Measurements from ENCODE around the gene BANK1. TPM values are rescaled to one million over a fixed set of nuclear protein-coding genes. Genes with fewer than 3 reads are reported as not detected.
A peak's percentile ranks its signal among the peaks of the same experiment; 100 is the strongest.

Gene BANK1
- total RNA-seq, 1 experiment from 2014 or later, result not detected

DNA sequence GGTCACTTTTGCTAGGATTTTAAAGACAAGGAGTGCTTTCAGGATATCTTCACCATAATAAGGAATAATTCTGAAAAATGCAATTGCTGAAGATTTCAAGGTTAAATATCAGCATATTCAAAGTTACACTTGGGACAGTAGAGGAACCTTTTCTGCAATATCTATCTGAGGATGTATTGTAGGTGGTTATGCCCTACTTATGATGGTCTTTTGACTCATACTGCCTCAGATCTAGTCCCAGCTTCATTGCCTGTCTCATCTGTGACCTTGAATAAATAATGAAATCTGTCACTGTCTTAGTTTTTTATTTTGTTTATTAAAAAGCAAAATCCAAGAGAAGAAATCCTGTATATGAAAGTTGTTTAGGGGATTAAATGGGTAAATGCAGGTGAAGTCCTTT is 2.9 kb downstream of the BANK1 start:
- ChIA-PET POLR2A (no interaction called here), CTCF (interaction anchor here (0.6 to 0.7 kb wide), 2 partner anchors 609 to 1961 kb away, joined by 3 read pairs; no protein-coding TSS in a partner anchor)
- Mint-ChIP-seq H3K27ac (ENCODE audit: low read depth, unreplicated experiment) (no peak overlapping the region), H3K9me3 (ENCODE audit: unreplicated experiment) (peaks cover 13% of the 10 kb centered on the region), H3K4me1 (ENCODE audit: insufficient read depth, unreplicated experiment) (peaks cover 6% of the 10 kb centered on the region), H3K27me3 (ENCODE audit: insufficient read depth, unreplicated experiment) (no peaks in the 10 kb centered on the region), H3K36me3 (ENCODE audit: insufficient read depth, unreplicated experiment) (no peaks in the 10 kb centered on the region), H3K4me3 (ENCODE audit: unreplicated experiment) (no peak overlapping the region)
- no peak for DNase-seq (ENCODE audit: unreplicated experiment)
- TF ChIP-seq, protein P1, sequence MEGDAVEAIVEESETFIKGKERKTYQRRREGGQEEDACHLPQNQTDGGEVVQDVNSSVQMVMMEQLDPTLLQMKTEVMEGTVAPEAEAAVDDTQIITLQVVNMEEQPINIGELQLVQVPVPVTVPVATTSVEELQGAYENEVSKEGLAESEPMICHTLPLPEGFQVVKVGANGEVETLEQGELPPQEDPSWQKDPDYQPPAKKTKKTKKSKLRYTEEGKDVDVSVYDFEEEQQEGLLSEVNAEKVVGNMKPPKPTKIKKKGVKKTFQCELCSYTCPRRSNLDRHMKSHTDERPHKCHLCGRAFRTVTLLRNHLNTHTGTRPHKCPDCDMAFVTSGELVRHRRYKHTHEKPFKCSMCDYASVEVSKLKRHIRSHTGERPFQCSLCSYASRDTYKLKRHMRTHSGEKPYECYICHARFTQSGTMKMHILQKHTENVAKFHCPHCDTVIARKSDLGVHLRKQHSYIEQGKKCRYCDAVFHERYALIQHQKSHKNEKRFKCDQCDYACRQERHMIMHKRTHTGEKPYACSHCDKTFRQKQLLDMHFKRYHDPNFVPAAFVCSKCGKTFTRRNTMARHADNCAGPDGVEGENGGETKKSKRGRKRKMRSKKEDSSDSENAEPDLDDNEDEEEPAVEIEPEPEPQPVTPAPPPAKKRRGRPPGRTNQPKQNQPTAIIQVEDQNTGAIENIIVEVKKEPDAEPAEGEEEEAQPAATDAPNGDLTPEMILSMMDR (IDR thresholded peaks at IDR 0.05; ENCODE audit: unreplicated experiment), result no peak
- BruUV-seq (replicated peaks), result no TSS peak
- intact Hi-C loops (cut with micrococcal nuclease), result no loop called here

DNA sequence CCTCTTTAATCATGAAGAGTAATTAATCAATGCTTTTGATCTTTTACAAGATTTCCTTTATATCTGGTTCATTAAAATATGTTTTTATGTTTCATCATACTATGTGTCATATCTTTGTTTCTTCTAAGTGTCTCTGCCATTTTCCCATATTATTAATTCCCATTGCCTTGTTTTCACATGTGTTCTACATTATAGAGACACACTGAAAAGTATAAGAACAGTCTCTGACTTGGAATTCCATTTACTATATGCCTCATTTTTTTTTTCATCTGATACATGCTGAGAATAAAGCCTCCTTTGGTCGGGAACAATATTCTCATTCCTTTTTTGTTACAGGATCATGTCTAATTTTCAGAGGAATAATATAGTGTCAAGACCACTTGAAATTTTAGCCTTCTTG is 4.3 kb downstream of the BANK1 start:
- intact Hi-C loops (cut with micrococcal nuclease), result no loop called here
- TF ChIP-seq, protein P1 (IDR thresholded peaks at IDR 0.05; ENCODE audit: unreplicated experiment), result no peak

DNA sequence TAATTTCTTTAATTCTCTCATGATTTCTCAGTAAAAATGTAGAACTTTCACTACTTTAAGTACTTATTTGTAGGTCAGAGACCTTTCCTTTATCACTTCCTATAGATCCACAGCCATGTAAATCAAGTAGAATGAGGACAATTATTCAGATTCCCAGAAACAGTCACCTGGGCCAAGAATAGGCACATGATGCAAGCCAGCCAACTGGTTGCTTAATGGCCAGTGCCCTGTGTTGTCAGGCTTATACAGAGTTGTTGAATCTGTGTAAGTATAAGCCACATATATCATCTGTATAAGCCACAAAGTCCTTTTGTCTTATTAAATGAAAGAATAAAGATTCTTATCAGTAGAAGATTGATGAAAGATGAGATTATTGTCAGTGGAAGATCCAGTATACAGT is 5.2 kb downstream of the BANK1 start:
- TF ChIP-seq, protein P1 (IDR thresholded peaks at IDR 0.05; ENCODE audit: unreplicated experiment), result no peak
- no TSS peak for BruUV-seq (replicated peaks)

More for the DNA sequence above, 4.3 kb downstream of the BANK1 start:
- Mint-ChIP-seq H3K27me3 (ENCODE audit: insufficient read depth, unreplicated experiment) (no peaks in the 10 kb centered on the region), H3K36me3 (ENCODE audit: insufficient read depth, unreplicated experiment) (no peaks in the 10 kb centered on the region), H3K4me3 (ENCODE audit: unreplicated experiment) (no peak overlapping the region), H3K27ac (ENCODE audit: low read depth, unreplicated experiment) (no peak overlapping the region), H3K9me3 (ENCODE audit: unreplicated experiment) (peaks cover 13% of the 10 kb centered on the region), H3K4me1 (ENCODE audit: insufficient read depth, unreplicated experiment) (peaks cover 6% of the 10 kb centered on the region)
- DNase-seq (ENCODE audit: unreplicated experiment), result no peak
- CTCF ChIA-PET, result no interaction called here
- no TSS peak for BruUV-seq (replicated peaks)
- POLR2A ChIA-PET, result no interaction called here

DNA sequence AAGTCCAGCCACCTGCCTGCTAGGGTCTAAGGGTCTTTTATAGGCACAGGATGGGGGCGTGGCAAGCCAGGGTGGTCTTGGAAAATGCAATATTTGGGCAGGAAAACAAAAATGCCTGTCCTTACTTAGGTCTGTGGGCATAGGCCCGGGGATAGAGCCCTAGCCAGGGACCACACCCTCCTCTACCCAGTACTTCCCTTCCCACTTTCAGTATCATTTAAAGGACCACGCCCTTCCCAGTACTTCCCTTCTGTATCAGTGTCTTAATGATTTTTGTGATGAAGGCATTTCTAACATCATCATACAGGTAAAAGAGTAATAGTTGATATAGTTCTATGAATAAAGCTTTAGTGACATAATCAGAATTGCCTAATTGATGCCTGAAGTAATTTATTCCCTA is 11.4 kb downstream of the BANK1 start:
- Mint-ChIP-seq H3K4me1 (ENCODE audit: insufficient read depth, unreplicated experiment) (no peaks in the 10 kb centered on the region), H3K36me3 (ENCODE audit: insufficient read depth, unreplicated experiment) (no peaks in the 10 kb centered on the region), H3K27me3 (ENCODE audit: insufficient read depth, unreplicated experiment) (no peaks in the 10 kb centered on the region), H3K4me3 (ENCODE audit: unreplicated experiment) (no peak overlapping the region), H3K9me3 (ENCODE audit: unreplicated experiment) (peaks cover 20% of the 10 kb centered on the region), H3K27ac (ENCODE audit: low read depth, unreplicated experiment) (no peak overlapping the region)
- TF ChIP-seq, protein P1 (IDR thresholded peaks at IDR 0.05; ENCODE audit: unreplicated experiment), result no peak
- intact Hi-C loops (cut with micrococcal nuclease), result no loop called here
- no peak for DNase-seq (ENCODE audit: unreplicated experiment)
- POLR2A ChIA-PET, result no interaction called here
- BruUV-seq (replicated peaks), result no TSS peak
- CTCF ChIA-PET, result no interaction called here

More for the DNA sequence above, 5.2 kb downstream of the BANK1 start:
- H3K36me3 Mint-ChIP-seq (ENCODE audit: insufficient read depth, unreplicated experiment), result no peaks in the 10 kb centered on the region
- CTCF ChIA-PET, result no interaction called here
- no peak overlapping the region for H3K4me3 Mint-ChIP-seq (ENCODE audit: unreplicated experiment)
- POLR2A ChIA-PET, result no interaction called here
- peak; percentile 21 for DNase-seq (ENCODE audit: unreplicated experiment)
- intact Hi-C loops (cut with micrococcal nuclease), result no loop called here
- H3K4me1 Mint-ChIP-seq (ENCODE audit: insufficient read depth, unreplicated experiment), result peaks cover 6% of the 10 kb centered on the region
- H3K27ac Mint-ChIP-seq (ENCODE audit: low read depth, unreplicated experiment), result no peak overlapping the region
- H3K9me3 Mint-ChIP-seq (ENCODE audit: unreplicated experiment), result peaks cover 20% of the 10 kb centered on the region
- H3K27me3 Mint-ChIP-seq (ENCODE audit: insufficient read depth, unreplicated experiment), result no peaks in the 10 kb centered on the region
